C4-2B (cell line): ENCODE data around the gene SMYD5.
"Not testable (repeated sequence)": the region's sequence is repeated elsewhere in the genome, so short reads cannot be mapped to it uniquely, and the experiment has no call there.

ENCODE experiments used
- ZFX ChIP-seq: fragments of 450-650 bp; IDR thresholded peaks from 2 replicates; pipeline ENCODE4 v1.6.1; 2017
- TF ChIP-seq, protein P1 (sequence below): fragments of 450-650 bp; conservative IDR thresholded peaks from 2 replicates; pipeline ENCODE4 v1.5.1; 2017; ENCODE audit warnings: mild to moderate bottlenecking

DNA sequence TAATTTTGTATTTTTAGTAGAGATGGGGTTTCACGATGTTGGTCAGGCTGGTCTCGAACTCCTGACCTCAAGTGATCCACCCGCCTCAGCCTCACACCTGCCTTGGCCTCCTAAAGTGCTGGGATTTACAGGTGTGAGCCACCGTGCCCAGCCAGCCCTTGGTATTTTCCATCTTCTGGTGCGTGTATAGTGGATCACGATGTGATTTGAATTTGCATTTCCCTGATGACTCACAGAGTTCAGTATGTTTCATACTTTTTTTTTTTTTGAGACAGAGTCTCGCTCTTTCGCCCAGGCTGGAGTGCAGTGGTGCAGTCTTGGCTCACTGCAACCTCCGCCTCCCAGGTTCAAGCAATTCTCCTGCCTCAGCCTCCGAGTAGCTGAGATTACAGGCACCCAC lies 13.8 kb upstream of the SMYD5 start:
- TF ChIP-seq, protein P1, sequence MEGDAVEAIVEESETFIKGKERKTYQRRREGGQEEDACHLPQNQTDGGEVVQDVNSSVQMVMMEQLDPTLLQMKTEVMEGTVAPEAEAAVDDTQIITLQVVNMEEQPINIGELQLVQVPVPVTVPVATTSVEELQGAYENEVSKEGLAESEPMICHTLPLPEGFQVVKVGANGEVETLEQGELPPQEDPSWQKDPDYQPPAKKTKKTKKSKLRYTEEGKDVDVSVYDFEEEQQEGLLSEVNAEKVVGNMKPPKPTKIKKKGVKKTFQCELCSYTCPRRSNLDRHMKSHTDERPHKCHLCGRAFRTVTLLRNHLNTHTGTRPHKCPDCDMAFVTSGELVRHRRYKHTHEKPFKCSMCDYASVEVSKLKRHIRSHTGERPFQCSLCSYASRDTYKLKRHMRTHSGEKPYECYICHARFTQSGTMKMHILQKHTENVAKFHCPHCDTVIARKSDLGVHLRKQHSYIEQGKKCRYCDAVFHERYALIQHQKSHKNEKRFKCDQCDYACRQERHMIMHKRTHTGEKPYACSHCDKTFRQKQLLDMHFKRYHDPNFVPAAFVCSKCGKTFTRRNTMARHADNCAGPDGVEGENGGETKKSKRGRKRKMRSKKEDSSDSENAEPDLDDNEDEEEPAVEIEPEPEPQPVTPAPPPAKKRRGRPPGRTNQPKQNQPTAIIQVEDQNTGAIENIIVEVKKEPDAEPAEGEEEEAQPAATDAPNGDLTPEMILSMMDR: not testable (repeated sequence)
- TF ChIP-seq ZFX: not testable (repeated sequence)
